Prostate gland (tissue), 2 donors: ENCODE results near the gene KCNV2. TPM values are rescaled to one million over a fixed set of nuclear protein-coding genes. Genes with fewer than 3 reads are reported as not detected.

ENCODE experiments used
- DNase-seq: peaks from one replicate; pipeline ENCODE4 v3.0.0-alpha.2; 2019; ENCODE audit warnings: low spot score
- H3K27ac ChIP-seq, 2 donors: fragments of 200-600 bp; sonication (generic); 2 replicates each; pipeline ENCODE4 v1.5.1; 2017 to 2019
- H3K27me3 ChIP-seq: fragments of 200-600 bp; sonication (generic); replicated peaks from 2 replicates; pipeline ENCODE4 v1.5.1; 2019; ENCODE audit not compliant: insufficient read depth
- H3K36me3 ChIP-seq, 2 donors: fragments of 200-600 bp; sonication (generic); 1 replicate in 1 of 2; 2 replicates in 1 of 2; pipeline versions ENCODE4 v1.5.1 to v1.8.1; 2017 to 2019
- H3K4me1 ChIP-seq: fragments of 200-600 bp; sonication (generic); replicated peaks from 2 replicates; pipeline ENCODE4 v1.5.1; 2019
- H3K4me3 ChIP-seq, 2 donors: fragments of 200-600 bp; sonication (generic); 2 replicates each; pipeline ENCODE4 v1.5.1; 2017 to 2019
- H3K9me3 ChIP-seq: fragments of 200-600 bp; sonication (generic); 2 replicates; pipeline ENCODE4 v1.5.1; 2017
- POLR2A ChIP-seq: fragments of 450-650 bp; IDR thresholded peaks from one replicate; pipeline ENCODE4 v1.6.1; 2016; ENCODE audit warnings: antibody characterized with exemption, mild to moderate bottlenecking
- POLR2AphosphoS5 ChIP-seq: sonication (generic); formaldehyde crosslinking; IDR thresholded peaks from one replicate; pipeline ENCODE4 v1.6.1; 2017; ENCODE audit warnings: antibody characterized with exemption
- WGBS: methylation state at CpG from one replicate; pipeline ENCODE4 v1.1.5; 2018; 5-methylcytosine and 5-hydroxymethylcytosine counted together
- intact Hi-C: fragments of 100-400 bp; cut with DNase I; formaldehyde crosslinking; loops from one replicate; pipeline ENCODE4 v1.14.2; 2022
- total RNA-seq, 2 donors: library from RNA; depleted of rRNA; stranded (reverse); fragments of >200 nt; gene quantifications; one replicate each; pipeline ENCODE4 v1.1.0, GENCODE V29; 2016
- TF ChIP-seq, protein P1 (sequence below), 4 experiments: fragments of 200-600 bp in 2 of 4; fragments of 450-650 bp in 2 of 4; sonication (generic) in 2 of 4; IDR thresholded peaks; 1 replicate in 3 of 4; 2 replicates in 1 of 4; pipeline ENCODE4 v1.5.1; 2016 to 2019; ENCODE audit warnings: antibody characterized with exemption in 4 of 4, mild to moderate bottlenecking in 2 of 4, moderate library complexity in 2 of 4

Gene KCNV2
- total RNA-seq, 2 donors from 2014 or later, result 1.4 TPM; not detected in 1

DNA sequence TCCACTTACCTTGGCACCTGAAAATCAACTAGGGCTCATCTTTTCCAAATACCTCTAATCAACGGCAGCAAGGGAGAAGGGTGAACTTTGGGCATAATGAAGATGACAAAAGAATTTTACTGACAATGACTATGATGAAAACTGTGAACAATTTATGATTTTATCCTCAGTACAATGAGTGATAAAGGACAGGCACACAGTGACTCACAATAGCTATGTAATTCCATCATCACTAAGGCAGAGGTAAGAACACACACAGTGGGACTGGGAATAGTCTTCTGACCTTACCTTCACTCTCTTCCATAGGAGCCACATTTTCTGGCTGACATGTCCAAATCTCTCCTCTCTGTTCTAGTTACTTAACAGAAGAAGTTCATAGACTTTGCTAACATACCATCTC lies 26.1 kb upstream of the KCNV2 start:
- TF ChIP-seq, protein P1, sequence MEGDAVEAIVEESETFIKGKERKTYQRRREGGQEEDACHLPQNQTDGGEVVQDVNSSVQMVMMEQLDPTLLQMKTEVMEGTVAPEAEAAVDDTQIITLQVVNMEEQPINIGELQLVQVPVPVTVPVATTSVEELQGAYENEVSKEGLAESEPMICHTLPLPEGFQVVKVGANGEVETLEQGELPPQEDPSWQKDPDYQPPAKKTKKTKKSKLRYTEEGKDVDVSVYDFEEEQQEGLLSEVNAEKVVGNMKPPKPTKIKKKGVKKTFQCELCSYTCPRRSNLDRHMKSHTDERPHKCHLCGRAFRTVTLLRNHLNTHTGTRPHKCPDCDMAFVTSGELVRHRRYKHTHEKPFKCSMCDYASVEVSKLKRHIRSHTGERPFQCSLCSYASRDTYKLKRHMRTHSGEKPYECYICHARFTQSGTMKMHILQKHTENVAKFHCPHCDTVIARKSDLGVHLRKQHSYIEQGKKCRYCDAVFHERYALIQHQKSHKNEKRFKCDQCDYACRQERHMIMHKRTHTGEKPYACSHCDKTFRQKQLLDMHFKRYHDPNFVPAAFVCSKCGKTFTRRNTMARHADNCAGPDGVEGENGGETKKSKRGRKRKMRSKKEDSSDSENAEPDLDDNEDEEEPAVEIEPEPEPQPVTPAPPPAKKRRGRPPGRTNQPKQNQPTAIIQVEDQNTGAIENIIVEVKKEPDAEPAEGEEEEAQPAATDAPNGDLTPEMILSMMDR (IDR thresholded peaks at IDR 0.05), result no peak
- TF ChIP-seq POLR2A (no peak), POLR2AphosphoS5 (no peak)
- Histone ChIP-seq H3K9me3 (no peaks in the 10 kb centered on the region), H3K27ac (no peak overlapping the region), H3K4me1 (no peaks in the 10 kb centered on the region), H3K36me3 (no peaks in the 10 kb centered on the region), H3K27me3 (no peaks in the 10 kb centered on the region), H3K4me3 (no peak overlapping the region)
- 93% methylated on average over 1 of the region's 1 CpG for WGBS
- DNase-seq, result no peak
- intact Hi-C loops, result no loop called here

DNA sequence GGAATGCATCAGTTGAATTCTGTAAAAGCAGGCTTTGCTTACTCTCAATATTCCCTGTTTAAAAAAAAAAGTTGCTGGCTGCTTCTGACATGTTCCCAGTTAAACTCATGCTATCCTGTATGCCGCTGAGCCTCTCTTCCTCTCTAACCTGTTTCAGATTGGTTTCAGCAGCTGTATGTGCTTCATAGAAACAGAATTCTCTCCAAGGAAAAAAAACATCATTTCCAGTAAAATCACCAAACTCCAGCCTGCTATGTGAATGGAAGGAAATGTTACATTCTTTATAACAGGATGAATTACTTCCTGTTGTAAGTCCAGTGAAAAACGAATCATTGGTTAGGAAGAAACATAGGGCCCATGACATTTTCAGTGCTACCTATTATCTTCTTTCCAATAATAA lies 25.7 kb upstream of the KCNV2 start:
- intact Hi-C loops, result no loop called here
- 63% methylated on average over 2 of the region's 2 CpGs for WGBS
- no peaks in the 10 kb centered on the region for H3K9me3 ChIP-seq
- no peaks in the 10 kb centered on the region for H3K4me1 ChIP-seq
- TF ChIP-seq POLR2AphosphoS5 (no peak), POLR2A (no peak)
- TF ChIP-seq, protein P1 (IDR thresholded peaks at IDR 0.05), result no peak
- no peak overlapping the region for H3K4me3 ChIP-seq
- H3K27ac ChIP-seq, result no peak overlapping the region
- no peaks in the 10 kb centered on the region for H3K27me3 ChIP-seq
- H3K36me3 ChIP-seq, result no peaks in the 10 kb centered on the region
- DNase-seq, result no peak

DNA sequence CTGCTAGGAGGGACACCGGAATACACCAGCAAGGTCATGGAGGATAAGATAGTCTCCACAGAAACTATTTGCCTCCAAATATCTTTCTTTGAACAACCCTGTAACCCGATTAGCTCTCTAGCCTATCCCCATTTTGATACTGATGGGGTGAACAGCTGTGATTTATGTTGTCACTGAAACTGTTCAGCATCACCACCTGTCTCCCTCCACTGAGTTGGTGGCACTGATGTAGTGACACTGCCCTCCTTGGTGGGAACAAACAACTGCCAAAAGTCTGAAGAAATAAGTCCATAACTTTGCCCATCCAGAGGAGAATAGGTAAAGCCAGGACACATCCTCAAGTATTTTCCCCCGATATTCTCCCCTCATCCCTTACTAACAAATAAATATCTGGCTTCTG lies 24.3 kb upstream of the KCNV2 start:
- TF ChIP-seq, protein P1 (IDR thresholded peaks at IDR 0.05), result no peak
- no peak for TF ChIP-seq POLR2A
- TF ChIP-seq POLR2AphosphoS5, result no peak
- WGBS, result 93% methylated on average over 3 of the region's 3 CpGs
- H3K27me3 ChIP-seq, result no peaks in the 10 kb centered on the region
- H3K27ac ChIP-seq, result no peak overlapping the region
- H3K9me3 ChIP-seq, result no peaks in the 10 kb centered on the region
- no peak for DNase-seq
- H3K36me3 ChIP-seq, result no peaks in the 10 kb centered on the region
- no peaks in the 10 kb centered on the region for H3K4me1 ChIP-seq
- intact Hi-C loops, result no loop called here
- H3K4me3 ChIP-seq, result no peak overlapping the region

DNA sequence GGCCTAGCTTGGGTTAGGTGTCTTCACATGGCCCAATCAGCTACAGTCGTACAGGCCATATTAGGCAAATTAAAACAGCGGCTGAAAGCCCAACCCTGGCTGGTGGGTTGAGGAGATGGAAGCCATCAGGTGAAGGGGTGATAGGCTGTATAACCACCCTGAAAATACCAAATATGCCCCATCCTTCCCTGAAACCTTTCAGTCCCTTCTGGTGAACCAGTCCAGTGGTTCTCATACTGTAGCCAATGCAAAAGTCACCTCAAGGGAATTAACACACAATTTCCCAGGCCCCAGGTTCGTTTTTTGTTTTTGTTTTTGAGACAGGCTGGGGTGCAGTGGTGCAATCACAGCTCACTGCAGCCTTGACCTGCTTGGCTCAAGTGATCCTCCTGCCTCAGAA lies 19.8 kb upstream of the KCNV2 start:
- Histone ChIP-seq H3K36me3 (no peaks in the 10 kb centered on the region), H3K27ac (no peak overlapping the region), H3K27me3 (no peaks in the 10 kb centered on the region), H3K4me3 (no peak overlapping the region), H3K4me1 (no peaks in the 10 kb centered on the region), H3K9me3 (no peaks in the 10 kb centered on the region)
- TF ChIP-seq POLR2A (no peak), POLR2AphosphoS5 (no peak)
- WGBS, result 94% methylated on average over 3 of the region's 3 CpGs
- DNase-seq, result no peak
- intact Hi-C loops, result no loop called here

DNA sequence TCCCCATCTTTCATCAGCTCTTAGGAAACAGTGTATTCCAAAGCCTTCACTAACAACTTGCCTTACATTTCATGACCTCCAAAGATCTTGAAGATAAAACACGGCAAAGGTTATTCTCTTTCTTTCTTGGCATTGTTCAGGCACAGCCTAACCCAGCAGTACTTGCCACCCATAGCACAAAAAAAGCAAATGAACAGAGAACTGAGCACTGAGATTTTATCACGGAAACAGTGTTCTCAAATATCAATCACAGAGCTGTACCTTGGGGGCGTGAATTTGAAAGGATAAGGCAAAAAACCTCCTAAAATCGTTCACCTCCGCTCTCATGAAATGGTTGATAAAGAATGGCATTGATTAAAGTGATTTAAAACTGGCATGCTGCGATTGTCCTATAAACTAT lies 16.9 kb upstream of the KCNV2 start:
- no peaks in the 10 kb centered on the region for H3K9me3 ChIP-seq
- H3K36me3 ChIP-seq, result no peaks in the 10 kb centered on the region
- no peaks in the 10 kb centered on the region for H3K27me3 ChIP-seq
- no peak for DNase-seq
- no peaks in the 10 kb centered on the region for H3K4me1 ChIP-seq
- TF ChIP-seq, protein P1 (IDR thresholded peaks at IDR 0.05), result no peak
- no peak for TF ChIP-seq POLR2A
- no peak for TF ChIP-seq POLR2AphosphoS5
- intact Hi-C loops, result no loop called here
- no peak overlapping the region for H3K4me3 ChIP-seq
- 41% methylated on average over 6 of the region's 6 CpGs for WGBS
- H3K27ac ChIP-seq, result no peak overlapping the region
